CD4-positive, alpha-beta T cell treated with Interleukin-17A for 4 hours (primary cell): ENCODE measurements around the gene TRAPPC11.
"Not testable (repeated sequence)": the region's sequence is repeated elsewhere in the genome, so short reads cannot be mapped to it uniquely, and the experiment has no call there.

Experiments used
- DNase-seq: peaks from one replicate; pipeline ENCODE4 v3.0.0-alpha.2; 2020; ENCODE audit warnings: mixed read lengths

TRAPPC11 gene

GRCh38 chr4:183659029-183659871 lies at the start of gene TRAPPC11, which contains the start of gene RWDD4:
TRAPPC11 (plus strand) TSS chr4:183659293; CDS start chr4:183663868, 4,575 bp downstream.
RWDD4 (minus strand) TSS chr4:183659185; CDS start chr4:183658952, 233 bp downstream.
- DNase-seq, result peak; percentile 94

GRCh38 chr4:183610033-183610432 lies 49.1 kb upstream of the TRAPPC11 start:
- no peak for DNase-seq

GRCh38 chr4:183610613-183611012 lies 48.5 kb upstream of the TRAPPC11 start:
- DNase-seq, result no peak

GRCh38 chr4:183611210-183611830 lies 47.8 kb upstream of the TRAPPC11 start:
- no peak for DNase-seq

- no peak for DNase-seq
These were observed 46.5 kb upstream of the TRAPPC11 start for GRCh38 chr4:183612329-183613250.

GRCh38 chr4:183617075-183617474 lies 42.0 kb upstream of the TRAPPC11 start:
- no peak for DNase-seq

GRCh38 chr4:183618681-183619080 lies 40.4 kb upstream of the TRAPPC11 start:
- no peak for DNase-seq

- no peak for DNase-seq
These were observed 38.7 kb upstream of the TRAPPC11 start for GRCh38 chr4:183620421-183620820.

- DNase-seq, result no peak
These were observed 37.2 kb upstream of the TRAPPC11 start for GRCh38 chr4:183621875-183622274.

- no peak for DNase-seq
These were observed 34.5 kb upstream of the TRAPPC11 start for GRCh38 chr4:183624548-183624947.

GRCh38 chr4:183626168-183626567 lies 32.9 kb upstream of the TRAPPC11 start:
- DNase-seq, result no peak

- not testable (repeated sequence) for DNase-seq
These were observed 31.8 kb upstream of the TRAPPC11 start for GRCh38 chr4:183627286-183627685.

- DNase-seq, result no peak
These were observed 31.0 kb upstream of the TRAPPC11 start for GRCh38 chr4:183627979-183628588.

- no peak for DNase-seq
These were observed 27.4 kb upstream of the TRAPPC11 start for GRCh38 chr4:183631577-183632198.

- DNase-seq, result no peak
These were observed 26.4 kb upstream of the TRAPPC11 start for GRCh38 chr4:183632689-183633088.

GRCh38 chr4:183633476-183634400 lies 25.4 kb upstream of the TRAPPC11 start:
- DNase-seq, result no peak

- DNase-seq, result no peak
These were observed 23.8 kb upstream of the TRAPPC11 start for GRCh38 chr4:183635321-183635720.

GRCh38 chr4:183635741-183636140 lies 23.4 kb upstream of the TRAPPC11 start:
- DNase-seq, result no peak

GRCh38 chr4:183636503-183636902 lies 22.6 kb upstream of the TRAPPC11 start:
- DNase-seq, result no peak

GRCh38 chr4:183636923-183637322 lies 22.2 kb upstream of the TRAPPC11 start:
- DNase-seq, result no peak

GRCh38 chr4:183637461-183637860 lies 21.6 kb upstream of the TRAPPC11 start:
- DNase-seq, result no peak
